ENCODE results near the gene WDFY2. TPM values are rescaled to one million over a fixed set of nuclear protein-coding genes. Genes with fewer than 3 reads are reported as not detected.

WDFY2 gene
- total RNA-seq, result 4.9 and 5.1 TPM in 2 replicates

DNA sequence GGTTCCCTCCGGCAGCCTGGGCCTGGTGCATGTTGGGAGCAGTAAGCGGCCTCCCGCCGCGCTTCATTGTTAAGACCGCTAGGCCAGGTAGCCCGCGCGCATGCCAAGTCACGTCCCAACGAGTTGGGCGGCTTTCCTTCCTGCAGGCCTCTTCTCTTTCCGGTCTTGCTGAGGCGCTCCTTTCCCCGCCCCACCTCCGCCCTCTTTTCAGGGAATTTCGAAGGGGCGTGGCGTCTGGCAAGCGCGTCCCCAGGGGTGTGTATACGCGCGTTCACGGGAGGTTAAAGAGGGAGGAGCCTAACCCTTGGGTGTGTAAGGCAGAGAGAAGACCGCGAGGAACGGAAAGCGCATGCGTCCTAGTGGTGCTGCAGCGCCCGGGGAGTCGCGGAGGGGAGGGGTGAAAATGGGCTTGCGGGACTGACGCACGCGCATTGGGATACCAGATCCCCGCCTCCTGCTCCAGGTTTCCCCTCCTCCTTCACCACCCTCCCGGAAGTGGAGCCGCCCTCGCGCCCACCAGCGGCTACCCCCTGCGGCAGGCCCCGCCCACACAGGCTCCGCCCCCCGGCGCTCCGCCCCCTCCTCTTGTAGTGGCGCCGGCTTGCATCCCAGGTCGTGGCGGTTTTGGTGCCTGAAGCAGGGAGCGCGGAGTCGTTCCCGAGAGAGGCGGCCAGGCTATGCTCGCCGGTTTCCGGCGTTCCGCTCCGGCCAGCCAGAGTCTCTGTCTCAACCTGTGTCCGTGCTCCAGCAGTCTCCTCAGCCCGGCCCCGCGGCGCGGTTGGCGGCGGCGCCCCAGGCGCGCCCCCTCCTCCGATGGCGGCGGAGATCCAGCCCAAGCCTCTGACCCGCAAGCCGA lies at the start of gene WDFY2:
TSS of gene WDFY2 (plus strand) at position 588 of the 856 bp plus-strand sequence. CDS start at position 814, 226 bp downstream.

GRCh38 chr13:51803422-51804294 lies 219.4 kb downstream of the WDFY2 start, which contains the start of gene DHRS12:
Gene DHRS12 (minus strand): TSS chr13:51804163. CDS start chr13:51799659, 4,504 bp downstream.

Small RNAs within 50 kb of the gene (small RNA-seq; reads per million reads assigned to genes)
- not detected for gene MIR4703
- not detected for gene RN7SL413P
- gene RNU6-65P, result not detected
- not detected for gene RNY1P6

Other genes with a start within 250 kb of the WDFY2 start
- 0.13 TPM in 1 of 2 replicates, not detected in the other for gene SERPINE3, start 244.8 kb upstream of the WDFY2 start, total RNA-seq
- 47.2 and 56.0 TPM in 2 replicates for gene INTS6, start 131.4 kb upstream of the WDFY2 start, total RNA-seq
- 4.3 and 6.4 TPM in 2 replicates for gene DHRS12, start 219.7 kb downstream of the WDFY2 start, total RNA-seq